IPS-15b (cell line): ENCODE data around the gene NR3C2.
"Not testable (repeated sequence)": the region's sequence is repeated elsewhere in the genome, so short reads cannot be mapped to it uniquely, and the experiment has no call there.

ENCODE experiments used
- H3K27me3 ChIP-seq: one replicate; pipeline ENCODE4 v1.6.1; 2013; ENCODE audit warnings: low read length; ENCODE audit not compliant: control insufficient read depth, insufficient read depth
- H3K36me3 ChIP-seq: one replicate; pipeline ENCODE4 v1.6.1; 2013; ENCODE audit warnings: low read length; ENCODE audit not compliant: control insufficient read depth, insufficient read depth
- H3K4me1 ChIP-seq: one replicate; pipeline ENCODE4 v1.6.1; 2013; ENCODE audit warnings: mild to moderate bottlenecking, low read length; ENCODE audit not compliant: control insufficient read depth, insufficient read depth
- H3K4me3 ChIP-seq: one replicate; pipeline ENCODE4 v1.5.1; 2013; ENCODE audit warnings: low read depth, low read length
- H3K9ac ChIP-seq: one replicate; pipeline ENCODE4 v1.6.1; 2013; ENCODE audit warnings: low read depth, mild to moderate bottlenecking, low read length
- H3K9me3 ChIP-seq: one replicate; pipeline ENCODE4 v1.6.1; 2013; ENCODE audit warnings: mild to moderate bottlenecking, low read length; ENCODE audit not compliant: control insufficient read depth, insufficient read depth

The NR3C2 gene

DNA sequence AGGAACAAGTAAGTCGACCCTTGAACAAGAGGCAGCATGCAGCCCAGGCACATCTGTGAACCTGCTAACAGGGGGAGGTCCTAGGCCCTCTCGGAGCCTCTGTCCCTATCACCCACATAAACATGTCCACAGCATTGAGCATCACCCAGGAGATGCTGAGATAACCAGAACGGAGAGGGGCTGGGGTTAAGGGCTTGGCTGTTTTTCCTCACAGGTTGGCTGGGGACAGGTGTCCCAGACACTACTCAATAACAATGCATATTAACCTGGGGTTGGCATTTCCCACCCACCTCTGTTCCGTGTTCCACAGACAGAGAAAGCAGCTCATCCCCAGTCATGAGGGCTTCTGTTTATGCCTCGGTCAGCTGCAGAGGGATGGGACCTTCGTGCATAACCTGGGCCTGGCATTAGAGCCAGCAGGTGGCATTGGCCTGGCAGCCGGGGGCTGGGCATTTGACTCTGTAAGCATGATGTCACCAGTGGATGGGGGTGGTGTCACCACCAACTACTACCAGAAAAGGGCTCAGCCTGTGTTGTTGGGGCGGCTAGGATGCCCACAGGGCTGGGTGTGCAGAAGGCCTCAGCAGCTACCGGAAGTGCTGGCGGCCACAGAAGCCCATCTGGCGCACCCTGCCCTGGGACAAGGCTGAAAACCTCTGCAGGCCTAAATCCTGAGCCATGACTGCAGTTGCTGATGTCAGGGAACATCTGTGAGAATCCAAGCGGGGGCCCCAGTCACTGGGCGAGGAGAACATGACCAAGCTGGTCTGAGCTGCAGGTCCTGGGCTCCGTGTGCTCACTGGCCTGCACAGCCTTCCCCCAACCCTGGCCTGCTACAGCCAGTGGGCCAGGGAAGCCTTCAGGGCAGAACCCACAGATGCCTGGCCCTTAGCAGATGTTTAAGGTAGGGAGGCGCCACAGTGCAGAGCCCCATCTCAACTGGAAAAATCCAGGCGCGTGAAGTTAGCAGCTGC, 351.4 kb downstream of the NR3C2 start:
- no peak overlapping the region for H3K4me3 ChIP-seq
- H3K36me3 ChIP-seq, result no peaks in the 10 kb centered on the region
- H3K4me1 ChIP-seq, result no peaks in the 10 kb centered on the region
- no peak overlapping the region for H3K9ac ChIP-seq
- no peaks in the 10 kb centered on the region for H3K27me3 ChIP-seq
- H3K9me3 ChIP-seq, result no peaks in the 10 kb centered on the region

DNA sequence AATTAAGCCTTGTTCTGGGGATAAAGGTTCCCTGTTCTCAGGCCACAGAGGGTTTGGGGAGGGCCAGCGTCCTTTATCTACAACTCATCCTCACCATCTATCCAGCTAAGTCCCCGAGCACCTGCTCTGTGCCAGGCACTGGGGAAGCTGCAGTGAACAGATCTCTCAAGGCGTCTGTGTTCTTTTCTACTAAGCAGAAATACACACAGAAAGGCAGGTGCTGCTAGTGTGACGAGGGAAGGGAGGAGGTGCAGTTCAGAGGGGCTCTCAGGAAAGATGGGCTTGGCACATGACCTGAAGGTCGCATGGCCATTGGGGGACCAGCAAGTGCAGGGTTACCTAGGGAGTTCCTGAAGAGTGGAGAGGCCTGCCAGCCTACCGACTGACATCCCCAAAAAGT, 352.2 kb downstream of the NR3C2 start:
- Histone ChIP-seq H3K9me3 (no peaks in the 10 kb centered on the region), H3K36me3 (no peaks in the 10 kb centered on the region), H3K4me3 (no peak overlapping the region), H3K27me3 (no peaks in the 10 kb centered on the region), H3K4me1 (no peaks in the 10 kb centered on the region), H3K9ac (no peak overlapping the region)

DNA sequence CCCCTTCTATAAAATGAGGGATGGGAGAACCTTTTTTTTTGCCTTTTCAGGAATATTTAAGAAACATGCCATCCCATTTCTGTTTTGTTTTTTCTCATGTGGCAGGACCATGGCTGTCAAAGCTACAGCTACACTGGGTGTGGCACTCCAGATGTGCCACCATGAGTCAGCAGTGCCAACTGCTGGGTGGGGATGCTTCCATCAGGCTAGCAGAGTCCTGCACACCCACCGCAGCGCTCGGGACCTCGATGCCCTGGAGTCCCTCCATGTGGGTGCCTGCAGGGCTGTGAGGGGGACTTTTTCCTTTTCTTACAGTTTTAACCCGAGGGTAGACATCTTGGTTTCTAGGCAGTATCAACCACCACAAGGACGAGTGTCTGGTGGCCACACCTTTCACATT, 352.6 kb downstream of the NR3C2 start:
- Histone ChIP-seq H3K9ac (no peak overlapping the region), H3K4me3 (no peak overlapping the region), H3K36me3 (no peaks in the 10 kb centered on the region), H3K9me3 (no peaks in the 10 kb centered on the region), H3K27me3 (no peaks in the 10 kb centered on the region), H3K4me1 (no peaks in the 10 kb centered on the region)

DNA sequence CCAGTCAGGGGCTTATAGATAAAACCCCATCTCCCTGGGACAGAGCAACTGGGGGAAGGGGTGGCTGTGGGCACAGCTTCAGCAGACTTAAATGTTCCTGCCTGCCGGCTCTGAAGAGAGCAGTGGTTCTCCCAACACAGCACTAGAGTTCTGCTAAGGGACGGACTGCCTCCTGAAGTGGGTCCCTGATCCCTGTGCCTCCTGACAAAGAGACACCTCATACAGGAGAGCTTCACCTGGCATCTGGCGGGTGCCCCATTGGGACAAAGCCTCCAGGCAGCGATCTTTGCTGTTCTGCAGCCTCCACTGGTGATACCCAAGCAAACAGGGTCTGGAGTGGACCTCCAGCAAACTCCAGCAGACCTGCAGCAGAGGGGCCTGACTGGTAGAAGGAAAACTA, 359.1 kb downstream of the NR3C2 start:
- H3K4me3 ChIP-seq, H3K9me3 ChIP-seq, H3K36me3 ChIP-seq, H3K27me3 ChIP-seq, H3K9ac ChIP-seq, H3K4me1 ChIP-seq: not testable (repeated sequence)

DNA sequence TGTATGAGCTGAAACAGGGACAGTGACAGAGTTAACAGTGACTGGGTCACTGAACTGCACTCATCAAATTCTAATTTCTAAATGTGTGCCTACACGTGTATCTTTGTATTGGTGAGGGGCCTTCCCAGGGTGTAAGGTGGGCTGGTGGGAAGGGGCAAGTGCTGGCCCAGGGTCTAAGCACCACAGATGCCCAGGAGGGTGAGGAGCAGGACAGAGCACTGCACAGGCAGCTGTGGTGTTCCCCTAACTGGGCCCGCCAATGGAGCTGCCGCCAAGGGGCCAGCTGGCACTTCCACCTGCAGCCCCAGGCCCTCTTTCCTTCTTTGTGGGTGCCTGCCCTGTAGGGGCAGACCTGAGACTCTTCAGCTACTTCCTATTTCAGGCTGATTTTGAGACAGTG, 360.5 kb downstream of the NR3C2 start:
- Histone ChIP-seq H3K9ac (no peak overlapping the region), H3K4me1 (no peaks in the 10 kb centered on the region), H3K36me3 (no peaks in the 10 kb centered on the region)

DNA sequence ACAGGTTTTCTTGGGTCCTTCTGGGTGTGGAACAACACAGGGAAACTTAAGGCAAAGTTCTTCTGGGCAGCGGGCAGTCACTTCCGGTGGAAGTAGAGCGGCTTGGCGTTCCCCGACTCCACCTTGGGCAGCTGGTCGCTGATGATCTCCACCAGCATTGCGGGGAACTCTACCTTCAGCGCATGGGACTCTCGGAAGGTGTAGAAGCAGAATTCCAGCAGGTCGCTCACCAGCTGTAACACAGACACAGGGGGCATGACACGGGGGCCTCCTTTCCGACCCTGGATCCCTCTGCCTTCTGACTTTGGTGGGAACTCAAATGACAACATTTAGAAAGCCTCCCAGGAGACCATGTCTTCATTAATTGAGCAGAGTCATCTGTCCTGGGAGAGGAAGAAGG, 360.9 kb downstream of the NR3C2 start:
- Histone ChIP-seq H3K27me3 (no peaks in the 10 kb centered on the region), H3K9me3 (no peaks in the 10 kb centered on the region), H3K9ac (no peak overlapping the region), H3K4me1 (no peaks in the 10 kb centered on the region), H3K4me3 (no peak overlapping the region), H3K36me3 (no peaks in the 10 kb centered on the region)

More for the DNA sequence above, 360.5 kb downstream of the NR3C2 start:
- Histone ChIP-seq H3K27me3 (no peaks in the 10 kb centered on the region), H3K4me3 (no peak overlapping the region), H3K9me3 (no peaks in the 10 kb centered on the region)

DNA sequence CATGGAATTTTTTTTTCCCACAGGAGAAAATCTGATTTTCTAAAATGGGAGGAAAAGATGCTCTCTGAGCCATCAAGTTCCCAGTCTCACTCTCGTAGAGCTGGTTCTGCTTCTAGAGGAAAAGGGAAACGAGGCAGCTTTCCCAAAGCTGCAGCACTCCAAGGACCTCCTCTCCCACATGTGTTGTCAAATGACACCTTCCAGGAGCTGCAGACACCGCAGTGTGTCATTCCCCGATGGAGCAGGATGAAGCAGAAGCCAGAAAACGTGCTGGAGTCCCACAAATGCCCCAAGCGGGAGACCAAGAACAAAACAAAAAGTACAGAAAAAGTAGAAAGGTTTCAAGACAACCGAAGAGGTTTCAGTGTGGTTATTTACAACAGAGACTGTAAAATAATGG, 362.3 kb downstream of the NR3C2 start:
- Histone ChIP-seq H3K4me3 (no peak overlapping the region), H3K9ac (no peak overlapping the region), H3K36me3 (no peaks in the 10 kb centered on the region), H3K27me3 (no peaks in the 10 kb centered on the region), H3K9me3 (no peaks in the 10 kb centered on the region), H3K4me1 (no peaks in the 10 kb centered on the region)

DNA sequence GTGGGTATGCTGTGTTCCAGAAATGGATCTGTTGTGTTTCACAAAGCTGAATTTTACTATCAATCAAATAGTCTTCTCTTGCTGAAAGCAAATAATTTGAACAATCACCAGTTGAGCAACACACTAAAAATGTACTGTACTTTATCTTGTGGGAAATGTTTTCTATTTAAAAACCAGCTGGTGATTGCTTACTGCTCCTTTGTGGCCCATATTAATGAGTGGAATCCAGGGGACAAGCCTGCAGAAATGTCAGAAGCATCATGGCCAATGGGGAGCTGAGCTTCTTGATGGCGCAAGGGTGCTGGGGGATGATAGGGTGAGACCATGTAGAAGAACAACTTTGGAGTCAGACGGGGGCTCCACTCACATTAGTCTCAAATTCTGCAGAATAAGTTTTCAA, 364.2 kb downstream of the NR3C2 start:
- H3K36me3 ChIP-seq, result no peaks in the 10 kb centered on the region

DNA sequence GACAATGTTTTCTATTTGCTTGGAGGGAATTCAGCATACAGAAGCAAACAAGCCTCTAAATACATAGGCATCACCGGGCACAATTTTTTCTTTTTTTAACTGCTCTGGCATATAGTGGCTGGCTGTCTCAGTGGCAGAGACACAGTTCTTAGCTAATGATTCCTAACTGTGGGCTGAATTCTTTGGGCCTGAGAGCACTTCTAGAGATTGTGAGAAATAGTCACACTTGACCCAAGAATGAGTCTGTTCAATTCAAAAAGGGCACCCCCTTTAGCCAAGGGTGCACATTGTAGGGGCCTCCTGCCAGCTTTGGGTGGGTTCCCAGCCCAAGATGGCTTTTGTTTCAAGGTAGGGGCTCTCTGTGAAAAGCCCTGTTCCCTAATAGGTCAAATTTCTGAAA, 364.6 kb downstream of the NR3C2 start:
- H3K27me3 ChIP-seq, result no peaks in the 10 kb centered on the region
- no peaks in the 10 kb centered on the region for H3K4me1 ChIP-seq
- H3K4me3 ChIP-seq, result no peak overlapping the region
- no peaks in the 10 kb centered on the region for H3K36me3 ChIP-seq
- H3K9me3 ChIP-seq, result peaks cover 5% of the 10 kb centered on the region
- no peak overlapping the region for H3K9ac ChIP-seq

More for the DNA sequence above, 364.2 kb downstream of the NR3C2 start:
- Histone ChIP-seq H3K27me3 (no peaks in the 10 kb centered on the region), H3K9ac (no peak overlapping the region), H3K4me1 (no peaks in the 10 kb centered on the region), H3K9me3 (peaks cover 5% of the 10 kb centered on the region), H3K4me3 (no peak overlapping the region)

DNA sequence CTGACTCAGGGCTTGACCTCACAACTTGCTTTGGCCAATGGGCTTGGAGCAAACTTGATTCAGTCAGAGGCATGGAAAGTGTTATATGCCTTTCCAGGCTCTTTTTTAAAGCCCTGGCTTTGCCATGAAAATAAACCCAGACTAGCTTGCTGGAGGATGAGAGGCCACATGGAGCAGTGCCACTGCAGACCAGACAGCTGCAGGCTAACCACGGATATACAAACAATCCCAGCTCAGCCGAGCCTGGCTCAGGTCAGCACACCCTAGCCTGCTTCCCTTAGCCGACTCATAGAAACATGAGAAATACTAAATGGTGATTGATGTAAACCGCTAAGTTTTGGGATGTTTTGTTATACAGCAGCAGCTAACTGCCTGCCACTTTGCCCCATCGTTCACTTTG, 365.2 kb downstream of the NR3C2 start:
- H3K36me3 ChIP-seq, result no peaks in the 10 kb centered on the region

DNA sequence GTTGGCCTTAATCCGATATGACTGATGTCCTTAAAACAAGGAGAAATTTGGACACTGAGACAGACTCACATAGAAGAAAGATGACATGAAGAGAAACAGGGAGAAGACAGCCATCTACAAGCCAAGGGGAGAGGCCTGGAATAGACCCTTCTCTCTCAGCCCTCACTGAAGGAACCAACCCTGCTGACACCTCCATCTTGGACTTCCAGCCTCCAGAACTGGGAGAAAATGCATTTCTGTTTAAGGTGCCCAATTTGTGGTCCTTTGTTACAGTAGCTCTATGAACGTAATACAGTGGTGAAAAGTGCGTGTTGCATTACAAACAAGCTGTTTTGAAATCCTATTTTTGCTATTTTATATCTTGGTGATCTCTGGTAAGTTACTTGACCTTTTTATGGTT, 366.8 kb downstream of the NR3C2 start:
- Histone ChIP-seq H3K36me3 (no peaks in the 10 kb centered on the region), H3K4me1 (no peaks in the 10 kb centered on the region), H3K27me3 (no peaks in the 10 kb centered on the region), H3K9me3 (peaks cover 5% of the 10 kb centered on the region), H3K9ac (no peak overlapping the region), H3K4me3 (no peak overlapping the region)

More for the DNA sequence above, 365.2 kb downstream of the NR3C2 start:
- Histone ChIP-seq H3K9ac (no peak overlapping the region), H3K27me3 (no peaks in the 10 kb centered on the region), H3K4me3 (no peak overlapping the region), H3K4me1 (no peaks in the 10 kb centered on the region), H3K9me3 (peaks cover 5% of the 10 kb centered on the region)

DNA sequence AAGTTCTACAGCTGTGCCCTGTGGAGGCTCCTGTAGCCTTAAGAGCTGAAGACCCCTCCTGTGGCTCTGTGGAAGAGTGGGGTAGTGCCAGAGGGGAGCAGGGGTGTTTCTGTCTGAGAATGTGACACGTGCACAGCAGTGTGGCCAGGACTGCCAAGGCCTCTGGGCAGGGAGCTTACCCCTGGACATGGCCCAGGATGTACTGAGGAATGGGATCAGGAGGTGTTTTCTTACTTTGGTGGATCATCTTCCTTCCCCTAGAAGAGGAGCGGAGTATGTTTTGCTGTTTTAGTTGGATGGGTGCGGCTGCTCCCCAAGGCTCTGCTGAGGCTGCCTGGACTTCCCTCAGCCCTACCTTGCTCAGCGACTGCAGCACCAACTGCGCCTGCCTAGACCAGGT, 367.8 kb downstream of the NR3C2 start:
- Histone ChIP-seq H3K4me1 (no peaks in the 10 kb centered on the region), H3K36me3 (no peaks in the 10 kb centered on the region), H3K27me3 (no peaks in the 10 kb centered on the region), H3K9ac (no peak overlapping the region), H3K4me3 (no peak overlapping the region), H3K9me3 (peaks cover 5% of the 10 kb centered on the region)
